ENCODE data around the gene NTSR2.

DNA sequence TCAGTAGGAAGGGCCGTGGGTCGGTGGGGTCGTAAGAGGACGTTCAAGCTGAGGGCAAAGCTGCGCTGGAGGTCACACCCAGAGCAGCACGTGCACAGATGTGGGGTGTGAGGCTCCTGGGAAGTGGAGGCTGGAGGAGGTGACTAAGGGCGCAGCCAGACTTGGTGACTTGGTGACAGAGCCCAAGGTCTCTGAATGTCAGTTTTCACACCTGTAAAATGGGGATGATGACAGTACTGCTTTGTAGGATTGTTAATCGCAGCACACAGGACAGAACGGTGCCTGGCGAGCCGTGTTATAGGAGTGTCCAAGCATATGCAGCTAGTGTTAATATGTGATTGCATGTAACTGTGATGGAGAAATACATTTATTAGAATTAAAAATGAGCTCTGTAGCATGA lies 40.8 kb downstream of the NTSR2 start:
- TF ChIP-seq, protein P1, sequence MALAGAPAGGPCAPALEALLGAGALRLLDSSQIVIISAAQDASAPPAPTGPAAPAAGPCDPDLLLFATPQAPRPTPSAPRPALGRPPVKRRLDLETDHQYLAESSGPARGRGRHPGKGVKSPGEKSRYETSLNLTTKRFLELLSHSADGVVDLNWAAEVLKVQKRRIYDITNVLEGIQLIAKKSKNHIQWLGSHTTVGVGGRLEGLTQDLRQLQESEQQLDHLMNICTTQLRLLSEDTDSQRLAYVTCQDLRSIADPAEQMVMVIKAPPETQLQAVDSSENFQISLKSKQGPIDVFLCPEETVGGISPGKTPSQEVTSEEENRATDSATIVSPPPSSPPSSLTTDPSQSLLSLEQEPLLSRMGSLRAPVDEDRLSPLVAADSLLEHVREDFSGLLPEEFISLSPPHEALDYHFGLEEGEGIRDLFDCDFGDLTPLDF (CRISPR knock-in tag; IDR thresholded peaks at IDR 0.05): no peak
- TF ChIP-seq NFYB (CRISPR knock-in tag; conservative IDR thresholded peaks at IDR 0.05; ENCODE audit: low read depth): no peak
- TF ChIP-seq, protein P2, sequence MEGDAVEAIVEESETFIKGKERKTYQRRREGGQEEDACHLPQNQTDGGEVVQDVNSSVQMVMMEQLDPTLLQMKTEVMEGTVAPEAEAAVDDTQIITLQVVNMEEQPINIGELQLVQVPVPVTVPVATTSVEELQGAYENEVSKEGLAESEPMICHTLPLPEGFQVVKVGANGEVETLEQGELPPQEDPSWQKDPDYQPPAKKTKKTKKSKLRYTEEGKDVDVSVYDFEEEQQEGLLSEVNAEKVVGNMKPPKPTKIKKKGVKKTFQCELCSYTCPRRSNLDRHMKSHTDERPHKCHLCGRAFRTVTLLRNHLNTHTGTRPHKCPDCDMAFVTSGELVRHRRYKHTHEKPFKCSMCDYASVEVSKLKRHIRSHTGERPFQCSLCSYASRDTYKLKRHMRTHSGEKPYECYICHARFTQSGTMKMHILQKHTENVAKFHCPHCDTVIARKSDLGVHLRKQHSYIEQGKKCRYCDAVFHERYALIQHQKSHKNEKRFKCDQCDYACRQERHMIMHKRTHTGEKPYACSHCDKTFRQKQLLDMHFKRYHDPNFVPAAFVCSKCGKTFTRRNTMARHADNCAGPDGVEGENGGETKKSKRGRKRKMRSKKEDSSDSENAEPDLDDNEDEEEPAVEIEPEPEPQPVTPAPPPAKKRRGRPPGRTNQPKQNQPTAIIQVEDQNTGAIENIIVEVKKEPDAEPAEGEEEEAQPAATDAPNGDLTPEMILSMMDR (IDR thresholded peaks at IDR 0.05): no peak
- TF ChIP-seq ZNF263 (CRISPR knock-in tag; IDR thresholded peaks at IDR 0.05; ENCODE audit: low read depth): no peak
- TF ChIP-seq, protein P3, sequence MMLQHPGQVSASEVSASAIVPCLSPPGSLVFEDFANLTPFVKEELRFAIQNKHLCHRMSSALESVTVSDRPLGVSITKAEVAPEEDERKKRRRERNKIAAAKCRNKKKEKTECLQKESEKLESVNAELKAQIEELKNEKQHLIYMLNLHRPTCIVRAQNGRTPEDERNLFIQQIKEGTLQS (CRISPR knock-in tag; conservative IDR thresholded peaks at IDR 0.05): no peak
- TF ChIP-seq, protein P4, sequence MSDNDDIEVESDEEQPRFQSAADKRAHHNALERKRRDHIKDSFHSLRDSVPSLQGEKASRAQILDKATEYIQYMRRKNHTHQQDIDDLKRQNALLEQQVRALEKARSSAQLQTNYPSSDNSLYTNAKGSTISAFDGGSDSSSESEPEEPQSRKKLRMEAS (CRISPR knock-in tag; IDR thresholded peaks at IDR 0.05): no peak
- TF ChIP-seq, protein P5, sequence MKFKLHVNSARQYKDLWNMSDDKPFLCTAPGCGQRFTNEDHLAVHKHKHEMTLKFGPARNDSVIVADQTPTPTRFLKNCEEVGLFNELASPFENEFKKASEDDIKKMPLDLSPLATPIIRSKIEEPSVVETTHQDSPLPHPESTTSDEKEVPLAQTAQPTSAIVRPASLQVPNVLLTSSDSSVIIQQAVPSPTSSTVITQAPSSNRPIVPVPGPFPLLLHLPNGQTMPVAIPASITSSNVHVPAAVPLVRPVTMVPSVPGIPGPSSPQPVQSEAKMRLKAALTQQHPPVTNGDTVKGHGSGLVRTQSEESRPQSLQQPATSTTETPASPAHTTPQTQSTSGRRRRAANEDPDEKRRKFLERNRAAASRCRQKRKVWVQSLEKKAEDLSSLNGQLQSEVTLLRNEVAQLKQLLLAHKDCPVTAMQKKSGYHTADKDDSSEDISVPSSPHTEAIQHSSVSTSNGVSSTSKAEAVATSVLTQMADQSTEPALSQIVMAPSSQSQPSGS (CRISPR knock-in tag; IDR thresholded peaks at IDR 0.05; ENCODE audit: borderline replicate concordance, low read depth): no peak
- no peak for TF ChIP-seq CREM (CRISPR knock-in tag; IDR thresholded peaks at IDR 0.05)
- TF ChIP-seq ZNF671 (CRISPR knock-in tag; IDR thresholded peaks at IDR 0.05): no peak

All from WTC11 (cell line).